GM19240 (cell line): Measurements from ENCODE around the gene CHRND.

Experiments
- DNase-seq: peaks from one replicate; pipeline ENCODE4 v3.0.0; 2011; ENCODE audit warnings: low spot score; ENCODE audit not compliant: insufficient read length

CHRND gene

DNA sequence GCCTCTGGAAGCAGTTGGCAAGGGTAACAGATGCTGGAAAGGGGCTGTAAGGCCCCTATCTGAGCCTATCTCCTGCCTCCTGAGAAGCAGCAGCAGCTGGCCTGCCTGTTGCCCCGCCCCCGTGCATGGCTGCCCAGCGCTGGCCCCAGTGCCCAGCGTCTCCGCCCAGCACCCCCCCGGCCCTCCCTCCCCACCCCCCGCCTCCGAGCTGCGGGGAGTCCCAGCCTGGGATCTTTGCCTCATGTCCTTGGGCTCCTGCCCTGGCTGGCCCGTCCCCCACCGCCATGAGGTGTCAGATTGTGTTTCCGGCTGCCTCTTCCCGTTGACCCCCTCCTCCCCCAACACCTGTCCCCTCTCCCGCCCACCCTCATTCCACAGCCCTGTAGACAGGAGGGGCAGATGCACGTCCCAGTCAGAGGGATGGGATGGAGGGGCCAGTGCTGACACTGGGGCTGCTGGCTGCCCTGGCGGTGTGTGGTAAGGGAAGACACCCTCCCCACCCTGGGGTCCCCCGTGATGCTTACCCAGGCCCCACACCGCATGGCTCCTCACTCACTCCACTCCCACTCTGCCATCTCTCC lies at the start of gene CHRND:
Gene CHRND (plus strand): TSS at position 370 of the 581 bp plus-strand sequence. CDS start 56 bp downstream, at position 426.
- no peak for DNase-seq

DNA sequence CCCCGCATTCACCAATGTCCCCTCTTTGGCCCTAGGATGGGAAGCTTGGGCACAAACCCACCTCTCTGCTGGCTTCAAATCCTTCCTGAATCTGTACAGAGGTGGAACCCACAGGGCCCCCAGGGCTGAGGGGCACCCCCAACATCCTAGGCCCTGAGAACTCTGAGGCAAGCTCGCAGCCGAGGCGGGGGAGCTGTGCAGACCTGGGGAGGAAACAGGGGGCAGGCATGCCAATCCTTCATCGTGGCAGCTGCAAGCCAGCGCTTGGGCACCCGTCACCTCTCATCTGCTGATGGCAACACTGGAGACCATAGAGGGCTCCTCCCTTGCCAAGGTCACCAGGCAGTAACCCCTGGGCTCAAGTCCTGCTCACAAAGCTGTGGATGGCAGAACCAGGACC lies 49.2 kb upstream of the CHRND start:
- no peak for DNase-seq

DNA sequence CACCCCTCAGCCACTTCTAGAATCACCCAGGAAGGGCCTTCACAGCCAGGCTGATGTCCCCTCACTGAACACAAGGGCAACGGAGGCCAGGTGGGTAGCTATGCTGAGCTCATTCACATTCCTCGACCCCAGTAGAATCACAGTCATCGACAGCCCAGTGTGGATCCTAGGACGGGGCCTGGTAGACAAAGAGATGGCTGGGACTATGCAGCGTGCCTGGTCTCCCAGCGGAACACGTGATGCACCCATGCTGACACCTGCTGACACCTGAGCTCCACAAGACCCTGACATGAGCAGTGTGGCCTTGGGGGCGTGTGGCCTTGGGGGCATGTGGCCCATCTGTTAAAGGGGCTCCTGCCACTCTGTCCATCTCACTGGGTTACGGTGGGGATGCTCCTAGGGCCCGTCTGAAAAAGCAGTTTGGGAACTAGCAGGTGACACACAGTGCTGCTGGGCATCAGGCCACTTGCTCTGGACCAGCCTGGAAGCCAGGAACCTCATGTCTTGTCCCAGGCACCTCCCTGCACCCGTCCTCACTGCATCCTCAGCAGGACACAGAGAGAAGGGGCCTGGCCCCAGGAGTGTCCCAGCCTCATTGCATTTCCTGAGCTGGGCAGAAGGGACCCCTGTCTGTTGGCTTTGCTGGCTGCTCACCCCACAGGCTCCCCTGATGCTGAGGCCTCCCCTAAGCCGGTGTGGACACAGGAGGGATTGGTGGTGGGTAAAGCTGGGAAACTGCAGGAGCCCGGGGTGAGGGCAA lies 48.0 kb upstream of the CHRND start:
- no peak for DNase-seq

DNA sequence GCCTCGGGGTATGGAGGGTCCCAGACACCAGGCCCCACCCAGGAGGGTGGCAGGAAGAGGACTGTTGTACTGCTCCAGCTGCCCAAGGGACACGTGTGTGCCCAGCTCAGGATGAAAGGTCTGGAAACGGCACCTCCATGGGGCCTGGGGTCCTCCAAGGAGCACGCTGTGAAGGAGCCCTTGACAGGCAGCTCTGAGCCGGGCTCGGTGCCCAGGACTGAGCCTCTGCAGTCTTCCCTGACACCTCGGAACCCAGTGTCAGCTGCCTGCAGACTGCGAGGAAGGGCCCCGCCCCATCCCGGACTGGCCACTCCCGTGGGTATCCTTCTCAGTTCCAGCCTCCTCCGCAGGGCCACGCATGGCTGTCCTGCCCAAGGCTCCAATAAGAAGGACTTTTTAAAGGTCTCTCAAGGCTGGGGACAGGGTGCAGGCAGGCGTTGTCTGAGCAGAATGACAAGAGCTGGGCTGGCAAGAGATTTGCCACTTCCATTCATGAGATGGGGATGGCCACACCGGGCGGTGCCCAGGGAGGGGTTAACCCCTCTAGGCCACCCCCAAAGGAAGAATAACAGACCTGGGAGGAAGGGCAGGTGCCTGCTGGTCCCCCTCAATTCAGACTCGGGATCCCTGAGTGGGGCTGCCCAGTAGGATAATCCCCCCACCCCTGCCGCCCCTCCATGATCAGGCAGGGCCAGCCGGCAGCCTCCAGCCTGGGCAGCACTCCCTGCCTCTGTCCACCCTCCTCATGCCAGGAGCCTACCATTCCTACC lies 47.2 kb upstream of the CHRND start:
- no peak for DNase-seq

DNA sequence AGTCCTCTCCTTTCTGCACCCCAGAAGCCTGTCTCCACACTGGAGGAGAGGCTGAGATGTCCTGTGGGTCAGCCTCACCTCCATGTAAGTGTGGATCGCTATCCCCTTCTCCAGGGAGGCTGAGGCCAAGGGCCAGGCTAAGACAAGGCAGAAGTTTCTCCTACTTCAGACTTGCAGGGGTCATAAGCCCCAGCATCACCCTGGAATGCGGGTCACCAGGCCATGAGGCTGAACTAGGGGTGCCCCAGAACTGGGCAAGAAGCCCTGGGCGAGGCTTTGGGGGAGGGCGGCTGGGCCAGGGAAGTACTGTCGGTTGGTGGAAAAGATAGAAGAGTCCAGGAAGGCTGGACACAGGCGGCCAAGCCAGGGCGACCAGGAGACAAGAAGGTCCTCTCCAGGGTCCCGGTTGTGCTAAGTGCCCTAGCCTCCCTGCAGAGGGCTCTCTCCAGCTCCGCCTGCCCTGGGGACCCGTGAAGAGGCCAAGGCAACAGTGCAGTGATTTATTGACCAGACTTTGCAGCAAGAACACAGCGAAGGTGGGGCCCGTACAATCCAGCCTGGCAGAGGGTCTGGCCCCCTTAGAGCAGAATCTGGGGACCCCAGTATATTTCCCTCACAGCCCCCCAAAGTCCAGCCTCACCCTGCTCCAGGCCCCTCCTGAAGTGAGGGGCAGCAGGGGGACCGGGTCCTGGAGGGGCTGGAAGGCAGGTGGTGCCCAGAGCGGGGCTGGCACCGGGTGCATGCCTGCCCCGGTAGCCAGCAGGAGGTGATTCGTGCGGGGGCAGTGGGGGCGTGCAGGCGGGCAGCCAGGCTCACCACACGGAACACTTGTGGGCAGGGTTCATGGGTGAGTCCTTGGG lies 46.4 kb upstream of the CHRND start:
- no peak for DNase-seq

DNA sequence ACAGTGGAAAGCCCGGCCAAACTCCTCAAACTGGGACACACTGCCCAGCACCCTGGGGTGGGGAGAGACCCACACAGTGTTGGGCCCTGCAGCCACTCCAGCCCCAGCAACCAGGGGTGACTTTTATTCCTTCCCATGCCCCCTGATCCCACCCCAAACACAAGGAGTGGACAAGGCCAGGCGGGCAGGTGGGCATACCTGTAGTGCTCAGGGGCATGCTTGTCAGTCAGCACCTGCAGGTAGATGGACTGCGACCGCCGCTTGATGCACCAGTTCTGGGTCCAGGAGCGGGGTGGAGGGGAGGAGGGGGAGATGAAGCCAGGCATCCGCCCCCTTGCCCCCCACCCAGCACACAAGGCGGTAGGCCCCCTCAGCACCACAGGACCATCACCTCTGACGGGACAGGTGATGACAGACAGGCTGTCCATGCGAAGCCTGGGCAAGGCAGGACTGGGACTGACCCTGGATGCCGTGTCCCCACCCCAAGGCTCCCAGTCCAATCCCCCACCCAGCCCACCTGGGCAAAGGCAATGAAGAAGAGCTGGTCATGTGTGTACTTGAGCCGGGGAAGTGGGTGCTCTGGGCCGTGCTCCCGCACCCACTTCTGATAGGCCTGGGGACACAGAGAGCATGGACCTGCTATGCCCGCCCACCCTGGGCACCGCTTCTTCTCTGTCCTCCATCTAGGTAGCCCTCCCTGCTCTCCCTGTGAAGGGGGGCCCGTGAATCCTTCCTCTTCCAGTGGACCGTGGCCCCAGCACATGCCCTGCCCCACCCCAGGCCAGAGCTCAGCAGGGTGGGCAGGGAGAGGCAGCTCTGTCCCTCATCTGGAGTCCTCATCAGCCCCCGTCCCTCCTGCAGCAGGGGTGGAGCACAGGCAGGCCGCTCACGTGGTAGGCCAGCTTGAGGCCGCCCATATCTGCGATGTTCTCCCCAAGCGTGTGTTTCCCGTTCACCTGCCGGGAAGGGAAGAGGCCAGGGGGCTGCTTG lies 45.5 kb upstream of the CHRND start:
- DNase-seq, result no peak

DNA sequence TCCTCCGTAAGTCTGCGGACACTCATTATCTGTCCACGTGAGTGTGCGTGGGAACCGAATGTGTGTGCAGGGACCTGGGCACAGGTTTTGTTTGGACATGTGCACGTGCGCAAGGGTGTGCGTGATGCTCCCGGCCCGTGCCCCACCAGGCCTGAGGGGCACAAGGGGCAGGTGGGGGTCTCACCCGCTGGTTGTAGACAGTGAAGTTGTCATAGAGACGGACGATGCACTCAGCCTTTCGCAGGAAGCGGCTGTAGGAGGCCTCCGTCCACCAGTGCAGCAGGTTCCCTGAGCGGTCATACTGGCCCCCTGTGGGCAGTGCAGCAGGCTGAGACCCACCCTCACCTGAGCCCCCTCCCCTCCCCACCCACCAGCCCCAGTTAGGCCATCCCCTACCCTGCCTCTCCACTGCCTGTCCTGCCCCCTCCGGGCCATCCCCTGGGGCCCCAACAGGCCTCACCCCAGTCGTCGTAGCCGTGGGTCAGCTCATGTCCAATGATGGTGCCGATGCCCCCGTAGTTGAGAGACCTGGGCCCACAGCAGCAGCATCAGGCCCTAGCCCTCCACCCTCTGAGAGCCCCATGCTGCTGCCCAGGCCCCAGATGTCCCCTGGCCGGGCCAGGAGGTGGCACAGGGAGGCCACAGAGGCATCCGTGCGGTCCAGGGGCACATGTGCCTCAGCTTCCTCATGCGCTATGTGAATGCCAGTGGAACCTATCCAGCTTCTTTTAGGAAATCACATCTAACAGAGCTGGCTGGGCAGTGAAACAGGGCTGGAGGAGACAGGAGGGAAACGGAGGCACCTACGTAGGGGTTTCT lies 44.4 kb upstream of the CHRND start:
- DNase-seq, result no peak

DNA sequence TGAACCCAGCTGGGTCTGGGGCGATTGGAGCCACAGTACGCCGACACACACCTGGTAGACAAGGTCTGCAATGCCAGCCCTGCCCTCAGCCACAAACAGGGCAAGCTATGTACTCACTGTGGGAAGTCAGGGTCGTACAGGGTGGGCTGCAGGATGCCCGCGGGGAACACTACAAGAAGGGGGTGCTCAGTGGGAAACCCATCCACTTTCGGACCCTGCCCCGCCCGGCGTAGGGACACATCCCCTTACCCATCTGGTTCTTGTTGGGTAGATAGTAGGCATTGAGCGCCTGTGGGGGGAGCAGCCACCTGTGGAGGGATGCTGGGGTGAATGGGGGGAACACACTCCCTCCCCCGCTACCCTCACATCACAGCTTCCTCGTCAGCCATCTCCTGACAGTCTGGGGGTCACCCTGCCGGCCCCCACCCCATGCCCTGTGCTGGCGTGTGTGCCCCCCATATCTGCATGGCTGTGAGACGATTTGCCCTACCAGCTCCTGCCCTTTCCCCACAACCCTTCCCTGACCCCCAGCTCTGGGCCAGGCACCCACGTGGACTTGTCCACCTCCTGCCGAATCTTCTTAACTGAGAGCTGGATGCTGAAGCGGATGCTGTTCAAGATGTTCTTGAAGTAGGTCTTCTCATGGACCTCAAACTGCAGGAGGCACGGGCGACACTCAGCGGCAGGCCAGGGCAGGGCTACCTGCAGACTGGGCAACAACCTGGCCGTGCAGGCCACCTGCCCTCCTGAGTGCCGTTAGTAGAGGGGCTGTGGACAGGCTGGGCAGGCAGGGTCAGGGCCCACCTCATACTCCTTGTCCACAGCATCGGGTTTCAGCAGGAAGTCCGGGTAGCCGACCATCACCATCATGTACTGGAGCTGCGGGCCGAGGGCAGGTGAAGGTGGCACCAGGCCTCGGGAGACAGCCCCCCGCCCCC lies 43.4 kb upstream of the CHRND start:
- no peak for DNase-seq

DNA sequence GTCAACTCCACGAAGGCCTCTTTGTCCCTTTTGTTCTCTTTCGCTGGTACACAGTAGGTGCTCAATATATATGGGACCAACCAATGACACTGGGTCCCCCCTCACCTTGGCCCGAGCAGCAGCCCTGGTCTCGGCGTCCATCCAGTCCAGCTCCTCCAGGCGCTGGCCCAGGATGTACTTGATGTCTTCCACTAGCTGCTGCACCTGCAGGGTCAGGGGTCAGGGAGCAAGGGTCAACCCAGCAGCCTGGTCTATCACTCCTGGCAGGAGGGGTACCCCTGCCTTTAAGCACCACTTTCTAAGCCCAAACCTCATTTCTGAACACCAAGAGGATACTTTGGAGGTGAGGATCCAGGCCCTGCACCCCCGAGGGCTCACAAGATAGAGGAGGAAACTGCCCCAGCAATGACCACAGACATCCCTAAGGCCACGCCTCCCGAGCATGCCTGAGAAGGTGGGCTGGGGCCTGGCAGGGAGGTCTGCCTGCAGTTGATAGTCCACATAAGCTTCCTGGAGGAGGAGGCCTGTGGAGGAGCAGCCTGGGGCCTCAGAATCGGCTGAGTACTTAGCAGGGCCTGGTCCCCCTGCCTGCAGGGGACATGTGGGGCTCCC lies 42.5 kb upstream of the CHRND start:
- DNase-seq, result no peak

DNA sequence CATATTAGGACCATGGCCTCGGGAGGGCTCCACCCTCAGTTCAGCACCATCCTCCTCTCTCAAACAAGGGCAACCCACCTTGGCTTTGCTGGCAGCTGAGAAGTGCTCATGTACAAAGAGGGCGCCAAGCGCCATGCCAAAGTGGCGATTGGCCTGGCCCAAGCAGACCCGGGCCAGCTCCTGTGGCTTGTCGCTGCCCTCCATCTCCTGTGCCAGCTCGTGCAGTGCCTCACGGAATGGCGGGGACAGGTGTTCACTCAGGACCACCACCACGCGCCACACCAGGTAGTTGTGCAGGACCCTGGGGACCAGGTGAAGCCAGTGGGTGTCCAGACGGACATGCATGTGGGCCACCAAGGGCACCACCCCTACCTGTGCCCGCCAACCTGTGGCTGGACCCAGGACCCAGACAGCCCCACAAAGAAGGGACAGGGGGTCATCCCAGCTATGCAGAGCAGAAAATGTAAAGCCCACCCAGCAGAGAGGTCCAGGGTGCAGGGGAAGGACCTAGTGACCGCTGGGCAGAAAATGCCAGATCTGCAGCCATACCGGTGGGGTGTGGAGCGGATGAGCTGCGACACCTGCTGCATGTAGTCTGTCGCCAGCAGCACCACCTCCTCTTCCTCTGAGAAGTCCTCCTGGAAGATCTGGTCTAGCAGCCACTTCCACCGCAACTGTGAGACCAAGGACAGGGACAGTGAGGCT lies 41.9 kb upstream of the CHRND start:
- no peak for DNase-seq

DNA sequence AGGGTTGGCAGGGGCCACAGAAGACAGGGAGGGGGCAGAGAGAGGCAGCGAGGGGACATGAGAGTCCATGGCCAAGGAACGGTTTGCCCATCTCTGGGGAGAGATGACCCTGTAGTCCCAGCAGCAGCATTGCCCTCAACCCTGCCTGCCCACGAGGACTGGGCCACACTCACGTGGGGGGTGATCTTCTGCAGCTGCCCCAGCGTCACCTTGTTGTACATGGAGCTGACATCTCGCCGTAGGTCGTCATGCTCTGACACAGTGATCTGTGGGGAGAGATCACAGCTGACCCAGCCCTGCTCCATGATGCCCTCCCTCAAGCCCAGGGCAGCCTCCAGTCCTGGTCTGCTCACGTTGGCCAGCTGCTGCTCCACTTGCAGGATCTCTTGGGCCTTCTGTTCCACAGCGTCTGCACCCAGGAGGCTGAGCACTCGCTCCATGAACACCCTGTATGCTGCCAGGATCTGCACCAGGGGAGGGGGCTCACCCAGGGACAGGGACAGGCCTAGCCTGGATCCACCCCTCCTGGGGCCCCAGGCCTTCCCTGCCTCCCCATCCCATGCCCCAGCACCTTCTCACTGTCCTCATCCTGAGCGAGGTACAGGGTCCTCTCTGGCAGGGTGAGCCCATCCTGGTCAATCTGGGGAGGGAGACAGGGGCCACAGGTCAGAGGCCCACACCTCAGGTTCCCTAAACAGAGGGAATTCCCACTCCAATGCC lies 41.2 kb upstream of the CHRND start:
- DNase-seq, result no peak

DNA sequence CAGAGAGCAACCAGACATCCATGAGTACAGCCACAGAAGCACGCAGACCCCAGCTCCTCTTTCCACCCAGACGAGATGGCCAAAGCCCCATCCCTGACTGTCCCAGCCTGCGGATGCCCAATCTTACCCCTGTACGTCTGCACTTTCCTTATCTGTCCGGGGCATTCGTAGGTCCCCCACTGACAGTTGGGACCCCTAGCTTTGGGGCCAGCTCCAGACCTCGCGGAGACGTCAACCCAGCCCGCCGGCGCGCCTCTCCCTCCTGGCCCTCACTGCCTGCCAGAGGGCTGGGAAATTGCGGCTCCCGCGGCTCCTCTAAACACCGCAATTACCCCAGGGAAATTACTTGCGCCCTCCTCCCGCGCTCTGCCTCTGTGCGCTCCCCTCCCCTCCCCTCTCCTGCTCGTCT lies 40.6 kb upstream of the CHRND start:
- DNase-seq, result no peak

DNA sequence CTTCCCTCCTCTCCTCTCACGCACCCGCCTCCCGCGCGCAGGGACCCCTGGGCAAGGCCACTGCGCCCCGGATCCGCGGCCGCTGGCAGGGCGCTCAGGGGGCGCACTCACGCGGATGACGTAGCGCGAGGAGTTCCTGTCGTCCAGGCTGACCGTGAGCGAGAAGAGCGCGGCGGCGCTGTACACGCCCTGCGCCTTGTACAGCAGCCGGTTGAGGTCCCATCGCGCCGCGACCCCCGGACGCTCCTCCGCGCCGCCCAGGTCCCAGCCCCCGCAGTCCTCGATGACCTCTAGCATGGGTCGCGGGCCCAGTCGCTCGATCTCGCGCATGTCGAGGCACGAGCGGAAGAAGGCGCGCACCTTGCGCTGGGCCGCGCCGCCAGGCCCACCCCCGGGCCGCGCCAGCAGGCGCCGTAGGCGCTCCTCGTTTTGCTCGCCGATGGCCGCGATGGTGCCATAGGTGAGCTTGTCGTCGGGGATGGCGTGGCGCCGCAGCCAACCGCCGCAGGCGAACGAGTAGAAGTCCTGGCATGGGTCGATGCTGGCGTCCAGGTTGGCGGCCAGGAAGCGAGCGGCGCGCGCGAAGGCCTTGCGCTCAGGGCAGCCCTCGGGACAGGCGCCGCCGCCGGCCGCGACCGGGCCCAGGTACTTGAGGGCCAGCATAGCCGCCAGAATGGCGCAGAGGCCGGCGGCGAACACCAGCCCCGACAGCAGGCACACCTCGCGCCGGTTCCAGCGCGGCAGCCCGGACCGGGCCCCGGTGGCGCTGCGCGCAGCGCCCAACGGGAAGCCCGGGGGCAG lies 40.0 kb upstream of the CHRND start:
- DNase-seq, result no peak

DNA sequence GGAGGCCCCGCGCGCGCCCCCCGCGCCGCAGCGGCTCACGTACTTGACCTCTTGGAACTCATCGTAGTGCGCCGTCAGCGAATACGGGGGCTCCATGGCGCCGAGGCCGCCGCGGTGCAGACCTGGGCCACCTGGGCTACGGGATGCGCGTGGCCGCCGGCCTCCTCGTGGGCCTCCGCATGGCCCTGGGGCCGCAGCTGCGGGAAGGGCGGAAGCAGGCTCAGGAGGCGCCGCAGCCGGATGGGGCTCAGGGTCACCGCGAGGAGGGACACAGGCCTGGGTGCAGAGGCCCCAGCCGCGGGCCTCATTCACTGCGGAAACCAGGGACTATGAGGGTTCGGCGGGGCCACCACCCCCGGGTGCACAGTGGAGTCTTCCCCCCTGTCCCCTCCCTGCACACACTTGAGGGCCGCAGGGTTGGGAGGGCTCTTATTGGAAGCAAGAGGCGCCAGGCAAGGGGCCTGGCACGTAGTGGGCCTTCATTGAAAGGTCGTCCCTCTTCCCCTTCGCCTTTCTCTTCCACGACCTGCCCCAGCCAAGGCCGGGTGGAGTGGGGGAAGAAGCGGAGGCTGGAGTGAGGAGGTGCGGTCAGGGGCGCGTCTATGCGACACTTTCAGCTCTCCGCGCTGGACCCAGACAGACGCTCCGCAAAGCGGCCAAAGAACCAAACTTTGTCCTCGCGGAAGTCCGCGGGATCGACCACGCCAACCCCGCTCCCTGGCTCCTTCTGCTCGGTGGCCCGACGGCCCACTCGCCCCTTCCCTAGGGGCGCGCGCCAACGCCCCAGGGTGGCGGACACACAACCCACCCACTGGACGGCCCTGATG lies 39.2 kb upstream of the CHRND start:
- DNase-seq, result no peak
